Measurements from ENCODE around the gene LTBR. TPM values are rescaled to one million over a fixed set of nuclear protein-coding genes. Genes with fewer than 3 reads are reported as not detected.
"Not testable (repeated sequence)": the region's sequence is repeated elsewhere in the genome, so short reads cannot be mapped to it uniquely, and the experiment has no call there.

LTBR gene
- total and polyA plus RNA-seq, 2 experiments from 2014 or later, result 42.4 to 79.8 TPM

DNA sequence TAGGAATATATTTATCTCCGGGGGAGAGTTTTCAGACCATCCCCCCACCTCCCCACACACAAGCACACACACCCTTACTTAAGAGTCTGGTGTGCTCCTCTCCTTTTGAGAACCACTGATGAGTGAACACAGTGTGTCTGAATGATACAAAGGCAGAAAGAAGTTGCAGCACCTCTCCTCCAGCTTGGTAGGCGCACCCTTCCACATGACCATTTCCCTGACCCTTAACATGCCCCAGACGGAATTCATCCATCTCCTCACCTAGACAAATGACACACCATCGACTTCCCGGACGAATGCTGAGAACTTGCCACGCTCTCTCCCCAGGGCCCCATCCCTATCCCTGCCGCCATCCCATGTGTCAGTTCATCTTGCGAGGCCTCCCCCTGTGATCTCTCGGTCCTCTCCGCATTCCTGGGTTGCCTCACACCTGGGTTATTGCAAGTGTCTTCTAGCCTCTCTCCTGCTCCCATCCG is 46.0 kb upstream of the LTBR start:
- 68% methylated on average over 12 of the region's 12 CpGs for WGBS (ENCODE audit: low lambda C conversion rate, missing lambda C conversion rate)
- TF ChIP-seq EZH2 (IDR thresholded peaks at IDR 0.05; ENCODE audit: borderline replicate concordance), result no peak
- Histone ChIP-seq H3K9me3 (ENCODE audit: low read depth) (no peaks in the 10 kb centered on the region), H3K36me3 (replicated peaks; ENCODE audit: insufficient read depth, low read depth) (no peaks in the 10 kb centered on the region), H3K4me3 (no peak overlapping the region), H3K9me2 (replicated peaks; ENCODE audit: insufficient read depth) (no peaks in the 10 kb centered on the region), H3K27ac (peak overlapping the region; percentile 99), H3K4me1 (ENCODE audit: insufficient read depth) (peaks cover 59% of the 10 kb centered on the region), H3K4me2 (peak overlapping the region; percentile 82), H2AFZ (no peak overlapping the region), H3K27me3 (no peaks in the 10 kb centered on the region), H4K20me1 (ENCODE audit: insufficient read depth, poor library complexity, severe bottlenecking) (peaks cover 17% of the 10 kb centered on the region), H3K79me2 (peaks cover 80% of the 10 kb centered on the region)
- DNase-seq (ENCODE audit: low spot score), result no peak

DNA sequence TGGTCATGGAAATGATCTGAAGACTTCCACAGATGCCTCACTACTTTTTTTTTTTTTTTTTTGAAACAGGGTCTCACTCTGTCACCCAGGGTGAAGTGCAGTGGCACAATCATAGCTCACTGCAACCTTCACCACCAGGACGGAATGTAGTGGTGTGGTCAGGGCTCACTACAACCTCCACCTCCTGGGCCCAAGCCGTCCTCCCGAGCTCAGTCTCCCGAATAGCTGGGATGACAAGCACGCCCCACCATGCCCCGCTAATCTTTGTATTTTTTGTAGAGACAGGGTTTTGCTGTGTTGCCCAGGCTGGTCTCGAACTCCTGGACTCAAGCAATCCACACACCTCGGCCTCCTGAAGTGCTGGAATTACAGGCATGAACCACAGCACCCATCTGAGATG is 45.4 kb upstream of the LTBR start:
- Histone ChIP-seq H3K27ac (peak overlapping the region; percentile 99), H4K20me1 (ENCODE audit: insufficient read depth, poor library complexity, severe bottlenecking) (peaks cover 17% of the 10 kb centered on the region), H3K79me2 (peaks cover 74% of the 10 kb centered on the region), H3K4me1 (ENCODE audit: insufficient read depth) (peaks cover 64% of the 10 kb centered on the region), H3K4me2 (peak overlapping the region; percentile 82)
- not testable (repeated sequence) for H3K36me3 ChIP-seq (replicated peaks; ENCODE audit: insufficient read depth, low read depth); H3K9me2 ChIP-seq (replicated peaks; ENCODE audit: insufficient read depth); DNase-seq (ENCODE audit: low spot score); H3K9me3 ChIP-seq (ENCODE audit: low read depth); H3K4me3 ChIP-seq; H2AFZ ChIP-seq; H3K27me3 ChIP-seq
- 78% methylated on average over 8 of the region's 8 CpGs for WGBS (ENCODE audit: low lambda C conversion rate, missing lambda C conversion rate)

DNA sequence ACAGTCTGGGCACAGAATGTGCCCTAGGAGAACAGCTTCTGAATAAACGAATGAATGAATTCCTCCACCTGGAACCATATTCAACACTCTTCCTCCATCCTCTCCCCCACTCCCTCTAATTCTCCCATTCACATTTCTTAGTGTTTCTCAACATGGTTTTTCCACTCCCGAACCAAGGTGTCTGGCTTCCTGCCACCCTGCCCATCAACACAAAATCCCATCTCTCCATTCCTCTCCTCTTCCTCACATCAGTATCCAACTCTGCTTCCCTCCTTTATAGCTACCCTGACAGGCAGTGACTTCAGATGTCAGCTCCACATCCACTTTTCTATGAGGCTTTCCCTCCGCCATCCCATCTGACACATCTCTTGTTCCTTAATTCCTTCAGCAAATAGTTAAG is 45.0 kb upstream of the LTBR start:
- Histone ChIP-seq H2AFZ (no peak overlapping the region), H3K36me3 (replicated peaks; ENCODE audit: insufficient read depth, low read depth) (no peaks in the 10 kb centered on the region), H3K9me3 (ENCODE audit: low read depth) (no peaks in the 10 kb centered on the region), H3K9me2 (replicated peaks; ENCODE audit: insufficient read depth) (no peaks in the 10 kb centered on the region), H3K27ac (peak overlapping the region; percentile 99), H4K20me1 (ENCODE audit: insufficient read depth, poor library complexity, severe bottlenecking) (peaks cover 17% of the 10 kb centered on the region), H3K27me3 (no peaks in the 10 kb centered on the region), H3K79me2 (peaks cover 70% of the 10 kb centered on the region), H3K4me2 (peak overlapping the region; percentile 82), H3K4me3 (no peak overlapping the region), H3K4me1 (ENCODE audit: insufficient read depth) (peaks cover 67% of the 10 kb centered on the region)
- no peak for DNase-seq (ENCODE audit: low spot score)
- 75% methylated on average over 3 of the region's 3 CpGs for WGBS (ENCODE audit: low lambda C conversion rate, missing lambda C conversion rate)
- TF ChIP-seq EZH2phosphoT487 (IDR thresholded peaks at IDR 0.05; ENCODE audit: low read depth, severe bottlenecking, unreplicated experiment) (no peak), EZH2 (IDR thresholded peaks at IDR 0.05; ENCODE audit: borderline replicate concordance) (no peak)
- TF ChIP-seq, protein P1, sequence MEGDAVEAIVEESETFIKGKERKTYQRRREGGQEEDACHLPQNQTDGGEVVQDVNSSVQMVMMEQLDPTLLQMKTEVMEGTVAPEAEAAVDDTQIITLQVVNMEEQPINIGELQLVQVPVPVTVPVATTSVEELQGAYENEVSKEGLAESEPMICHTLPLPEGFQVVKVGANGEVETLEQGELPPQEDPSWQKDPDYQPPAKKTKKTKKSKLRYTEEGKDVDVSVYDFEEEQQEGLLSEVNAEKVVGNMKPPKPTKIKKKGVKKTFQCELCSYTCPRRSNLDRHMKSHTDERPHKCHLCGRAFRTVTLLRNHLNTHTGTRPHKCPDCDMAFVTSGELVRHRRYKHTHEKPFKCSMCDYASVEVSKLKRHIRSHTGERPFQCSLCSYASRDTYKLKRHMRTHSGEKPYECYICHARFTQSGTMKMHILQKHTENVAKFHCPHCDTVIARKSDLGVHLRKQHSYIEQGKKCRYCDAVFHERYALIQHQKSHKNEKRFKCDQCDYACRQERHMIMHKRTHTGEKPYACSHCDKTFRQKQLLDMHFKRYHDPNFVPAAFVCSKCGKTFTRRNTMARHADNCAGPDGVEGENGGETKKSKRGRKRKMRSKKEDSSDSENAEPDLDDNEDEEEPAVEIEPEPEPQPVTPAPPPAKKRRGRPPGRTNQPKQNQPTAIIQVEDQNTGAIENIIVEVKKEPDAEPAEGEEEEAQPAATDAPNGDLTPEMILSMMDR (IDR thresholded peaks at IDR 0.05; ENCODE audit: poor library complexity), result no peak

DNA sequence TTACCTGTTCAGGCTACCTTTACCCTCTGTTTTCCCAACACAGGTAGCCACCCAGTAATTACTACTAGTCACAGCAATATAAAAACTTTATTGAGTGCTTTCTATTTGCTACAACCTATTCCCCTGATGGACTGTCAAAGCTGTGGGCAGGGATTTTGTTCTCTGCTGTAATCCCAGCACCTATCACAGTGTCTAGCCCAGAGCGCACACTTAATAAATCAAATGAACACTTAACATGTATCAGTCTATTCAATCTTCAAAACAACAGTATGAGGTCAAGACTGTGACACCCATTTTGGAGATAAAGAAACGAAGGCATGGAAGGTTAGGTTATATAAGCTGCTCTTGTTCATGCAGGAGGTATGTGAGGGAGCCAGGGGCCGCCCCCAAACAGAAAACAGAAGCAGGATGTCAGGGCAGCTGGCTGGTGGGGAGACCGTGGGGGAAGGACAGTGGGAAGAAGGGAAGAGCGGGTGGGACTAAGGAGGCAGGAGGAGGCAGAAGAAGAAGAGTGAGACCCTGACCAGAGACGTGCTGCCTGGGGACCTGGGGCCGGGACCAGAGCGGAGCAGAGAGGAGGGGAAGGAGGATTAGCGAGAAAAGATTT is 43.8 kb upstream of the LTBR start:
- TF ChIP-seq EZH2phosphoT487 (IDR thresholded peaks at IDR 0.05; ENCODE audit: low read depth, severe bottlenecking, unreplicated experiment), result no peak
- TF ChIP-seq EZH2 (IDR thresholded peaks at IDR 0.05; ENCODE audit: borderline replicate concordance), result no peak
- TF ChIP-seq, protein P1 (IDR thresholded peaks at IDR 0.05; ENCODE audit: poor library complexity), result no peak
- Histone ChIP-seq H3K27me3 (no peaks in the 10 kb centered on the region), H3K9me2 (replicated peaks; ENCODE audit: insufficient read depth) (no peaks in the 10 kb centered on the region), H4K20me1 (ENCODE audit: insufficient read depth, poor library complexity, severe bottlenecking) (peaks cover 13% of the 10 kb centered on the region), H3K4me2 (peak overlapping the region; percentile 82), H3K4me3 (peak overlapping the region; percentile 83), H3K27ac (peak overlapping the region; percentile 99), H3K79me2 (peaks cover 58% of the 10 kb centered on the region), H3K36me3 (replicated peaks; ENCODE audit: insufficient read depth, low read depth) (no peaks in the 10 kb centered on the region), H3K9me3 (ENCODE audit: low read depth) (no peaks in the 10 kb centered on the region), H2AFZ (no peak overlapping the region), H3K4me1 (ENCODE audit: insufficient read depth) (peaks cover 56% of the 10 kb centered on the region)
- WGBS (ENCODE audit: low lambda C conversion rate, missing lambda C conversion rate), result 10% methylated on average over 7 of the region's 9 CpGs
- no peak for DNase-seq (ENCODE audit: low spot score)
